GM21786 (cell line): ENCODE results near the gene ADI1.

Experiments
- ATAC-seq: cut with Tn5 transposase; IDR thresholded peaks from one replicate; pipeline ENCODE4 v1.9.1; 2021; ENCODE audit not compliant: unreplicated experiment

ADI1 gene

GRCh38 chr2:3519255-3520205, at the start of gene ADI1:
ADI1 (minus strand) TSS chr2:3519531; CDS start chr2:3519487, 44 bp downstream.
- ATAC-seq = peak; percentile 66

GRCh38 chr2:3566806-3567205, 47.5 kb upstream of the ADI1 start:
- no peak for ATAC-seq

GRCh38 chr2:3565117-3565516, 45.8 kb upstream of the ADI1 start:
- ATAC-seq = no peak

- peak; percentile 48 for ATAC-seq
Observed at GRCh38 chr2:3563521-3563976, 44.2 kb upstream of the ADI1 start.

- ATAC-seq = peak; percentile 94
Observed at GRCh38 chr2:3558205-3559014, 39.1 kb upstream of the ADI1 start, which contains the start of gene RNASEH1. RNASEH1 (minus strand) TSS chr2:3558333; CDS start chr2:3558260, 73 bp downstream.

- ATAC-seq = peak; percentile 15
Observed at GRCh38 chr2:3557639-3558204, 38.4 kb upstream of the ADI1 start.

- ATAC-seq = no peak
Observed at GRCh38 chr2:3553946-3554345, 34.6 kb upstream of the ADI1 start.

- no peak for ATAC-seq
Observed at GRCh38 chr2:3547915-3548314, 28.6 kb upstream of the ADI1 start.

GRCh38 chr2:3545788-3546478, 26.6 kb upstream of the ADI1 start:
- ATAC-seq = no peak

- no peak for ATAC-seq
Observed at GRCh38 chr2:3543023-3543683, 23.8 kb upstream of the ADI1 start.

- ATAC-seq = no peak
Observed at GRCh38 chr2:3542107-3542506, 22.8 kb upstream of the ADI1 start.

- no peak for ATAC-seq
Observed at GRCh38 chr2:3539836-3540235, 20.5 kb upstream of the ADI1 start.

GRCh38 chr2:3536682-3537632, 17.6 kb upstream of the ADI1 start:
- peak; percentile 48 for ATAC-seq

- ATAC-seq = no peak
Observed at GRCh38 chr2:3535794-3536681, 16.7 kb upstream of the ADI1 start.

- ATAC-seq = no peak
Observed at GRCh38 chr2:3535467-3535793, 16.1 kb upstream of the ADI1 start.

- ATAC-seq = no peak
Observed at GRCh38 chr2:3534251-3534814, 15.0 kb upstream of the ADI1 start.

GRCh38 chr2:3533836-3534235, 14.5 kb upstream of the ADI1 start:
- ATAC-seq = no peak

GRCh38 chr2:3532941-3533340, 13.6 kb upstream of the ADI1 start:
- ATAC-seq = no peak
